ENCODE measurements around the gene TMEM43. TPM values are rescaled to one million over a fixed set of nuclear protein-coding genes. Genes with fewer than 3 reads are reported as not detected.

Gene TMEM43
- polyA plus RNA-seq, 1 experiment = 117 TPM

- ChIA-PET POLR2A (interaction anchor here (2.8 kb wide), 1 partner anchor 14 kb away, joined by 18 read pairs; the partner anchor contains the start of genes CHCHD4 and TMEM43), CTCF (no interaction called here)
- H3K27ac ChIP-seq (ENCODE audit: low read depth, low read length) = no peak overlapping the region
- H3K27me3 ChIP-seq (ENCODE audit: control insufficient read depth, insufficient read depth, low read length) = no peaks in the 10 kb centered on the region
- DNase-seq (ENCODE audit: low read depth, low spot score) = no peak
- H3K9me3 ChIP-seq (ENCODE audit: control insufficient read depth, insufficient read depth, low read length) = no peaks in the 10 kb centered on the region
- H3K4me3 ChIP-seq (ENCODE audit: low read depth, low read length) = no peak overlapping the region
- TF ChIP-seq CTCF (IDR thresholded peaks at IDR 0.05; ENCODE audit: low read depth, low read length) = no peak
Measured at GRCh38 chr3:14139771-14140170, 14.9 kb downstream of the TMEM43 start.

- Histone ChIP-seq H3K9me3 (ENCODE audit: control insufficient read depth, insufficient read depth, low read length) (no peaks in the 10 kb centered on the region), H3K4me3 (ENCODE audit: low read depth, low read length) (no peak overlapping the region), H3K27ac (ENCODE audit: low read depth, low read length) (peak overlapping the region; percentile 2), H3K27me3 (ENCODE audit: control insufficient read depth, insufficient read depth, low read length) (no peaks in the 10 kb centered on the region)
- no peak for TF ChIP-seq CTCF (IDR thresholded peaks at IDR 0.05; ENCODE audit: low read depth, low read length)
- ChIA-PET POLR2A (interaction anchor here (1.2 to 5.7 kb wide), 2 partner anchors 15 to 38 kb away, joined by 3 to 50 read pairs; partner anchors contain the start of genes CHCHD4, LSM3 and TMEM43), CTCF (no interaction called here)
- no peak for DNase-seq (ENCODE audit: low read depth, low spot score)
Measured at GRCh38 chr3:14140668-14141067, 15.8 kb downstream of the TMEM43 start.

- H3K9me3 ChIP-seq (ENCODE audit: control insufficient read depth, insufficient read depth, low read length) = no peaks in the 10 kb centered on the region
- ChIA-PET CTCF (no interaction called here), POLR2A (interaction anchor here (1.2 to 5.7 kb wide), 2 partner anchors 16 to 38 kb away, joined by 3 to 50 read pairs; partner anchors contain the start of genes CHCHD4, LSM3 and TMEM43)
- no peak overlapping the region for H3K27ac ChIP-seq (ENCODE audit: low read depth, low read length)
- no peak overlapping the region for H3K4me3 ChIP-seq (ENCODE audit: low read depth, low read length)
- TF ChIP-seq CTCF (IDR thresholded peaks at IDR 0.05; ENCODE audit: low read depth, low read length) = no peak
- DNase-seq (ENCODE audit: low read depth, low spot score) = no peak
- no peaks in the 10 kb centered on the region for H3K27me3 ChIP-seq (ENCODE audit: control insufficient read depth, insufficient read depth, low read length)
Measured at GRCh38 chr3:14141144-14141543, 16.3 kb downstream of the TMEM43 start.

GRCh38 chr3:14141602-14142341, 16.9 kb downstream of the TMEM43 start:
- no peak for TF ChIP-seq CTCF (IDR thresholded peaks at IDR 0.05; ENCODE audit: low read depth, low read length)
- Histone ChIP-seq H3K27ac (ENCODE audit: low read depth, low read length) (peak overlapping the region; percentile 39), H3K4me3 (ENCODE audit: low read depth, low read length) (no peak overlapping the region), H3K9me3 (ENCODE audit: control insufficient read depth, insufficient read depth, low read length) (no peaks in the 10 kb centered on the region), H3K27me3 (ENCODE audit: control insufficient read depth, insufficient read depth, low read length) (no peaks in the 10 kb centered on the region)
- ChIA-PET POLR2A (interaction anchor here (1.2 to 5.7 kb wide), 2 partner anchors 17 to 37 kb away, joined by 3 to 50 read pairs; partner anchors contain the start of genes CHCHD4, LSM3 and TMEM43), CTCF (interaction anchor here (1.0 kb wide), 1 partner anchor 17 kb away, joined by 3 read pairs; the partner anchor contains the start of genes CHCHD4 and TMEM43)
- no peak for DNase-seq (ENCODE audit: low read depth, low spot score)

Measured in AG04450 (cell line).